Activated naive CD8-positive, alpha-beta T cell treated with anti-CD3 and anti-CD28 coated beads for 36 hours (primary cell): ENCODE measurements around the gene CPNE6. TPM values are rescaled to one million over a fixed set of nuclear protein-coding genes. Genes with fewer than 3 reads are reported as not detected.

Source experiments
- DNase-seq: peaks from one replicate; pipeline ENCODE4 v3.0.0; 2021
- H3K27ac Mint-ChIP-seq: one replicate; pipeline ENCODE4 v1.8.0; 2022; ENCODE audit warnings: mild to moderate bottlenecking, moderate library complexity, mixed read lengths
- H3K27me3 Mint-ChIP-seq: one replicate; pipeline ENCODE4 v1.8.0; 2022; ENCODE audit warnings: mild to moderate bottlenecking, mixed read lengths
- H3K36me3 Mint-ChIP-seq: one replicate; pipeline ENCODE4 v1.8.0; 2021; ENCODE audit warnings: mild to moderate bottlenecking, mixed read lengths
- H3K4me1 Mint-ChIP-seq: one replicate; pipeline ENCODE4 v1.8.0; 2021; ENCODE audit warnings: mixed read lengths
- H3K4me3 Mint-ChIP-seq: one replicate; pipeline ENCODE4 v1.8.0; 2022; ENCODE audit warnings: mild to moderate bottlenecking, moderate library complexity, mixed read lengths
- H3K9me3 Mint-ChIP-seq: one replicate; pipeline ENCODE4 v1.8.0; 2022; ENCODE audit warnings: mixed read lengths
- total RNA-seq, 2 experiments: library from RNA; stranded (reverse); gene quantifications; one replicate each; pipeline ENCODE4 v1.2.3, GENCODE V29; 2021

Gene CPNE6
- total RNA-seq, 2 experiments from 2014 or later = not detected

DNA sequence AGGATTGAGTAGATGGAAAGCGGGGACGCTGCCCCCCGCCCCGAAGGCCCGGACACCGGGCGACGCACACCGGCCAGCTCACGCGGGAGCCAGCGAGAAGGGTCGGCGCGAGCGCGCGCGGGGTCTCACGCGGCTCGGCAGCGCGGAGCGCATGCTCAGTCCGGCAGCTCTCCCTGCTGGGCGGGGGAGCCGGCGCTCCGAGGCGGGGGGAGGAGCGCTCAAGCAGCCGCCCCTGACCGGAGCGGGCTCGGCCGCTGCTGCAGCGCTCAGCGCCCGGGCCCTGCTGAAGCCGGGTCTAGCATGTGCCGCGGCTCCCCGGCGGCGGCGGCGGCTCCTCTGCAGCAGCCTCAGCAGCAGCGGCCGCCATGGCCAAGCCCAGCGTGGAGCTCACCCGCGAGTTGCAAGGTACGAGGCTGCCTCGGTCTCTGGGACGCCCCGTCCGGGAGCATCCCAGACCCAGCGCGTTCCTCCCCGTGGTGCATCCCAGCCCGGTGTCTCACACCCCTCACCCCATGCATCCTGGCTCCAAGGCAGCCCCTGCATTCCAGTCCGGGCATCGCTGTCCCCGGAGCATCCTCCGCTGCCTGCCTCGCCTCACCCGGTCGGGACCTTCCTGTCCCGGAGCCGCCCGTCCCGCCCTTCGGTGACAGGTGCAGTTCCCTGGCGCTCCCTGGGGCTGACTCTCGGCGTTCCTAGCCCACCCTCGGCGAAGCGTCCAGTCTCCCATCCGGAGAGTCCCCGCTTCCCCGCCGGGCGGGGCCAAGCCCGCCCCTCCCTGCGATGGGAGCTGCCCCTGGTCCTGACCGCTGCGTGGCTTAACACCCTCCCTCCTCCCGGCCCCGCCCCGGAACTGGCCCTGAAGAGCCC, 19.3 kb upstream of the CPNE6 start, which contains the start of gene CARMIL3:
CARMIL3 (plus strand) TSS at position 221 of the 867 bp plus-strand sequence; CDS start at position 366, 145 bp downstream.
- no peaks in the 10 kb centered on the region for H3K36me3 Mint-ChIP-seq
- H3K4me1 Mint-ChIP-seq = peaks cover 14% of the 10 kb centered on the region
- no peaks in the 10 kb centered on the region for H3K9me3 Mint-ChIP-seq
- H3K4me3 Mint-ChIP-seq = peak within 1 kb of the TSS; percentile 69
- H3K27ac Mint-ChIP-seq = no peak within 1 kb of the TSS
- H3K27me3 Mint-ChIP-seq = peaks cover 3% of the 10 kb centered on the region
- peak; percentile 72 for DNase-seq

GRCh38 chr14:24052656-24053547, 18.5 kb upstream of the CPNE6 start:
- peak overlapping the region; percentile 4 for H3K27ac Mint-ChIP-seq
- H3K4me1 Mint-ChIP-seq = peaks cover 14% of the 10 kb centered on the region
- H3K4me3 Mint-ChIP-seq = peak overlapping the region; percentile 57

DNA sequence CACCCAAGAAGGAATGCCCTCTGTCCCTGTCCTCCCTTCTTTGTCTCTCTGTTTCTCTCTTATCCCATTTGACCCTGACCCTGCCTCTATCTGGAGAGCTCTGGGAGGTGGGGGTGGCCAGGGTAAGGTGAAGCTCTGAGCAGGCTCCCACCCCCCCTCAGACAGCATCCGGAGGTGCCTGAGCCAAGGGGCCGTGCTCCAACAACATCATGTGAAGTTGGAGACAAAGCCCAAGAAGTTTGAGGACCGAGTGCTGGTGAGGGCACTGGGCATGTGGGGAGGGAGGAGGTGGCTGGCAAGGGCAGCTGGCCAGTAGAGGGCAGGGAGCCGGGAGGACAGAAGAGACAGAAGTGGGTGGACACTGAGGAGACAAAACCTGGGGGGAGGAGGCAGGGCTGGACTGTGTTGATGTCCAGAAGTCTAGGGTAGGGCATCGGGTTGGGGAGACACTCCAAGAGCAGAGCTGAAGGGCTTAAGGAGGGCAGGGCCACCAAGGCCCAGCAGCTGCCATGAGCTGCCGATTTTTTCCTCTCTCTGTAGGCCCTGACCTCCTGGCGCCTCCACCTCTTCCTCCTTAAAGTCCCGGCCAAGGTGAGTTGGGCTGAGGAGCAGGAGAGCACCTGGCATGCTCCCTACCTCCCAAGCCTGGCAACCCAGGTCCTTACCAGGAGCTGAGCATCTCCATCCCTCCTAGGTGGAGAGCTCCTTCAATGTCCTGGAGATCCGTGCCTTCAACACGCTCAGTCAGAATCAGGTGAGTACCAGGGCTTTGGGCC, 17.6 kb upstream of the CPNE6 start:
- H3K4me1 Mint-ChIP-seq = peaks cover 16% of the 10 kb centered on the region
- DNase-seq = no peak
- peaks cover 3% of the 10 kb centered on the region for H3K27me3 Mint-ChIP-seq
- no peaks in the 10 kb centered on the region for H3K9me3 Mint-ChIP-seq
- H3K27ac Mint-ChIP-seq = no peak overlapping the region
- H3K4me3 Mint-ChIP-seq = no peak overlapping the region
- no peaks in the 10 kb centered on the region for H3K36me3 Mint-ChIP-seq

More at GRCh38 chr14:24052656-24053547, 18.5 kb upstream of the CPNE6 start:
- Mint-ChIP-seq H3K36me3 (no peaks in the 10 kb centered on the region), H3K27me3 (peaks cover 3% of the 10 kb centered on the region), H3K9me3 (no peaks in the 10 kb centered on the region)
- DNase-seq = peak; percentile 73

DNA sequence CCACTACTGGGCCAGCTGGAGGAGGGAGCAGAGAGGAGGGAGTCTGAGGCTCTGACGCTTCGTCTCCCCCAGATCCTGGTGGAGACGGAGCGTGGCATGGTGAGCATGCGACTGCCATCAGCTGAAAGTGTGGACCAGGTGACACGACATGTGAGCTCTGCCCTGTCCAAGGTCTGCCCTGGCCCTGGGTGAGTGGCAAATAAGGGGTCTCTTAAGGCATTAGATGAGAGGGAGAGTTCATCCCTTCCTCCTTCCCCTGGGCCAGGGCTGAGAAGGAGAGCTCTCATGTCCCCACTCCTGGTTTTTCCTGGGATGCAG, 17.1 kb upstream of the CPNE6 start:
- Mint-ChIP-seq H3K27me3 (peaks cover 3% of the 10 kb centered on the region), H3K9me3 (no peaks in the 10 kb centered on the region), H3K4me1 (peaks cover 16% of the 10 kb centered on the region), H3K36me3 (no peaks in the 10 kb centered on the region), H3K27ac (no peak overlapping the region), H3K4me3 (no peak overlapping the region)
- DNase-seq = no peak

DNA sequence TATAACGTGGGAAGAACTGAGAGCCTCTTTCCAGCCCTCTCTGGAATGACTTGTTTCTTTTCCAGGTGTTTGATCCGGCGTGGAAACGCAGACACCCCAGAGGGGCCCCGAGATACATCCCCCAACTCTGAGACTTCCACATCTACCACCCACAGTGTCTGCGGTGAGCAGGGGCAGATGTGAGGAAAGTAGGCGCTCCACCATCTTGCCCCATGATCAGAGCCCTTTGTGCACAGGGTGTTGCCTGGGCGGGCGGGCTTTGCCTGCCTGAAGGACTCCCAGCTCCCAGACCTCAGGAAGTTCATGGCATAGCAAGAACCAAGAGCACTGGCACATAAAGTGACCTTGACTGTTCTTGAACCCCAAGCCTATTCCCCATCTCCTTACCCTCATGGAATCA, 16.7 kb upstream of the CPNE6 start:
- Mint-ChIP-seq H3K4me3 (no peak overlapping the region), H3K9me3 (no peaks in the 10 kb centered on the region), H3K36me3 (no peaks in the 10 kb centered on the region), H3K27me3 (peaks cover 3% of the 10 kb centered on the region), H3K4me1 (peaks cover 16% of the 10 kb centered on the region), H3K27ac (no peak overlapping the region)
- DNase-seq = no peak

DNA sequence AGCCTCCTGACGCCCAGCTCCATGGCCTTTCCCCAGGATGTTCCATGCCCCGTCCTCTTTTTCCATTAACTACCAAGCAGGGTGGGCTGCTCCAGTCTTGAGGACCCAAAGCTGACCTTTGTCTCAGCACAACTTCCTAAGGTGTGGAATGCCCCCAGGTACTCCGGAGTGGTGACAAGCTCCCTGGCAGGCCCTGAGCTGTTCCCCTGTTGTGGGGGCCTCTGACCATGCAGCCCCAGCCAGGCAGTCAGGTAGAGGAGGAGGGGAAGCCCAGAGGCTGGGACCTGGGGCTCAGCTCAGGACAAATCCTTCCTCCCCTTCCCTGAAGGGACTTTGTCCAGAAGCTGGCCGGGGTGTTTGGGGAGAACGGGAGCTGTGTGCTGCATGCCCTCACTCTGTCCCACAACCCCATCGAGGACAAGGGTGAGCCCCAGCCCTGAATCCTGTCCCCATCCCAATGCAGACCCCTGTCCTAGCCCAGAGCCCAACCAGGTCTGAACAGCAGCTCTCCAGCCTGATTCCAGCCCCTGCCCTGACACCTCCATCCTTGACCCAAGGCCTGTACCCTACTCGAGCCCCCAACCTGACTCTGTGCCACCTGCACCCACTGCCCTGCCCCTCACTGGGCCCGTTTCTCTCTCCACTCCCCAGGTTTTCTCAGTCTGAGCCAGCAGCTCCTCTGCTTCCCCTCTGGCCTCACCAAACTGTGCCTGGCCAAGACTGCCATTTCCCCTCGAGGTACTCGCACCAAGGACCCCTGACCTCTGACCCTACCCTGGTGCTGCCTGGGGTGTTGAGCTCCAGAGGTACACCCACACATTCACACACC, 15.2 kb upstream of the CPNE6 start:
- Mint-ChIP-seq H3K27me3 (peaks cover 3% of the 10 kb centered on the region), H3K4me1 (peaks cover 16% of the 10 kb centered on the region), H3K4me3 (no peak overlapping the region), H3K27ac (no peak overlapping the region), H3K9me3 (no peaks in the 10 kb centered on the region), H3K36me3 (no peaks in the 10 kb centered on the region)
- no peak for DNase-seq

GRCh38 chr14:24056800-24057184, 14.6 kb upstream of the CPNE6 start:
- peaks cover 3% of the 10 kb centered on the region for H3K27me3 Mint-ChIP-seq
- H3K9me3 Mint-ChIP-seq = no peaks in the 10 kb centered on the region
- no peak overlapping the region for H3K4me3 Mint-ChIP-seq
- H3K4me1 Mint-ChIP-seq = peaks cover 16% of the 10 kb centered on the region
- no peaks in the 10 kb centered on the region for H3K36me3 Mint-ChIP-seq
- no peak overlapping the region for H3K27ac Mint-ChIP-seq
- no peak for DNase-seq

DNA sequence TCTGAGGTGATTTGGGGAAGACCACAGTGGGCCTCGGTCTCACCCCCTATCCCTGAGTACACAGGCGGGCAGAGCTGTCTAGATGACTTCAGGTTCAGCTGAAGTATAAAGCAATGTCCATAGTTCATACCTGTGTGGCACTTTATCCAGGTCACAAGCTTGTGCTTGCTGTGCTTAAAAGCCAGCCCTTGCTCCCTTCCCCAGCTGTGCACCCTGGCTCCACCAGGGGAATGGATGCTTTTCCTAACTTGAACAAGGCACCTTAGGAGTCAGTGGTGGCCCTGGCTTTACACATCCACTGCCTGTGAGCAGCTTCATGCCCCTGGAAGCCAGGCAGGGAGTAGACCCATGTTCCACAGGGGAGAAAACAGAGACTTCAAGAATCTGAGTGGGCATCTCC, 14.1 kb upstream of the CPNE6 start:
- no peak overlapping the region for H3K27ac Mint-ChIP-seq

GRCh38 chr14:24057867-24058259, 13.5 kb upstream of the CPNE6 start:
- Mint-ChIP-seq H3K4me3 (no peak overlapping the region), H3K9me3 (no peaks in the 10 kb centered on the region), H3K4me1 (peaks cover 12% of the 10 kb centered on the region), H3K36me3 (no peaks in the 10 kb centered on the region), H3K27me3 (peaks cover 3% of the 10 kb centered on the region), H3K27ac (no peak overlapping the region)
- no peak for DNase-seq

More for the DNA sequence above, 14.1 kb upstream of the CPNE6 start:
- H3K9me3 Mint-ChIP-seq = no peaks in the 10 kb centered on the region
- DNase-seq = no peak
- no peaks in the 10 kb centered on the region for H3K36me3 Mint-ChIP-seq
- peaks cover 16% of the 10 kb centered on the region for H3K4me1 Mint-ChIP-seq
- peaks cover 3% of the 10 kb centered on the region for H3K27me3 Mint-ChIP-seq
- H3K4me3 Mint-ChIP-seq = no peak overlapping the region

DNA sequence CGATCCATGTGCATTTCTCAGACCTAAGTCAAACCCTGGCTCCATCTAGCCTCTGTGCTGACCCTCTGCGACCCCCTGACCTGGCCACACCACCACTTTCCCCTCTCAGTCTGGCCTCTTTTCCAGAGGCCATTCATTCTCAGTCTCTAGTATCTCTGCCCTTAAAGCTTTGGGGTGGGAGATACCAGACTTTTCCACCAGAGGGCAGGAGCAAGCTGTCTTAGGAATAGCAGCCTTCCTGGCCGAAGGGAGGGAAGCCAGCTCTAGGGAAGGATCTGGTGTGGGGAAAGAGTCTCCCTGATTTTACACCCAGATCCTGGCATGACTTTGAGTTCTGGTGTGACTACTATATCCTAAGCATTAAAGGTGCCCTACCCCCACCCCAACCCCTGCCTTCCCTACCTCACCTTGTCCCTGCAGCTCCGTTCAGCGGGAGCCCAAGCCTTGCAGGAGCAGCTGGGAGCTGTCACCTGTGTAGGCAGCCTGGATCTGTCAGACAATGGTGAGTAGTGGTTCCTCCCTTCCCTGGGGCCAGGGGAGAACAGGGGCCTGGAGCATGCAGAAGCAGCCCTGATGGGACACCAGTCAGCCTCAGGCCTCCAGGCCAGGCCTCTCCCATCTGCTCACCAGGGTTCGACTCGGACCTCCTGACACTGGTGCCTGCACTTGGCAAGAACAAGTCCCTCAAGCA, 13.0 kb upstream of the CPNE6 start:
- peaks cover 7% of the 10 kb centered on the region for H3K4me1 Mint-ChIP-seq
- H3K27me3 Mint-ChIP-seq = peaks cover 3% of the 10 kb centered on the region
- H3K4me3 Mint-ChIP-seq = no peak overlapping the region
- no peaks in the 10 kb centered on the region for H3K9me3 Mint-ChIP-seq
- H3K36me3 Mint-ChIP-seq = no peaks in the 10 kb centered on the region
- peak; percentile 31 for DNase-seq
- H3K27ac Mint-ChIP-seq = peak overlapping the region; percentile 52

DNA sequence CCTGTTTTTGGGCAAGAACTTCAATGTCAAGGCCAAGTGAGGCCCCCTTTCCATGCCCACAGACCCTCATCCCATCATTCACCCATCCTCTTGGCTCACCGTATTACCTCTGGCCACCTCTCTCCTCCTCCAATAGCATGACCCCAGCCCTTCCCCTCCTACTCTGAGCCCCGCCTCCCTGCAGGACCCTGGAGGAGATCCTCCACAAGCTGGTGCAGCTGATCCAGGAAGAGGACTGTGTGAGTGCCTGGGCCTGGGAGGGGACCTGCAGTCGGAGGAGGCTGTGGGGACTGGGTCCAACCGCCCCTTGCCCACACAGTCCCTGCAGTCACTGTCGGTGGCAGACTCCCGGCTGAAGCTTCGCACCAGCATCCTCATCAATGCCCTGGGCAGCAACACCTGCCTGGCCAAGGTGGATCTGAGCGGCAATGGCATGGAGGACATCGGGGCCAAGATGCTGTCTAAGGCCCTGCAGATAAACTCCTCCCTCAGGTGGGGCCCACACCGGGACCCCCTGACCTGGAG, 12.3 kb upstream of the CPNE6 start:
- no peak overlapping the region for H3K27ac Mint-ChIP-seq
- no peak overlapping the region for H3K4me3 Mint-ChIP-seq
- H3K4me1 Mint-ChIP-seq = peaks cover 2% of the 10 kb centered on the region
- DNase-seq = no peak
- H3K27me3 Mint-ChIP-seq = peaks cover 3% of the 10 kb centered on the region
- no peaks in the 10 kb centered on the region for H3K36me3 Mint-ChIP-seq
- H3K9me3 Mint-ChIP-seq = no peaks in the 10 kb centered on the region

GRCh38 chr14:24059841-24060388, 11.4 kb upstream of the CPNE6 start:
- Mint-ChIP-seq H3K9me3 (no peaks in the 10 kb centered on the region), H3K27me3 (peaks cover 3% of the 10 kb centered on the region), H3K36me3 (no peaks in the 10 kb centered on the region), H3K4me3 (no peak overlapping the region), H3K4me1 (peaks cover 2% of the 10 kb centered on the region), H3K27ac (no peak overlapping the region)
- no peak for DNase-seq

DNA sequence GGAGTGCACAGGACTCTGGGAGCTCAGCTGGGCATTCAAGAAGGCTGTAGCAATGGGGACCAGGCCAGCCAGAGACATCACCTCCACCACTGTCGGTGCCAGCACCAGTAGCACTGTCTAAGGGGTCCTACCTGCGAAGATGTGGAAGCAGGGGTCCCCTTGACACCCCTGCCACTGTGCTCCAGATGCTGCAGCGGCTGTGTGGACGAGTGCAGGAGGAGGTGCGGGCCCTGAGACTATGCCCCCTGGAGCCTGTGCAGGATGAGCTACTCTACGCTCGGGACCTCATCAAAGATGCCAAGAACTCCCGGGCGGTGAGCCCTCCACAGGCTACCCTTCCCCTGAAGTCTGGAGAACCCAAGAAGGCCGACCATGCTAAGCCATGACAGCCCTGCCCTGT, 10.9 kb upstream of the CPNE6 start:
- H3K4me3 Mint-ChIP-seq = no peak overlapping the region
- no peak for DNase-seq
- peaks cover 3% of the 10 kb centered on the region for H3K27me3 Mint-ChIP-seq
- H3K9me3 Mint-ChIP-seq = no peaks in the 10 kb centered on the region
- no peaks in the 10 kb centered on the region for H3K36me3 Mint-ChIP-seq
- H3K4me1 Mint-ChIP-seq = peaks cover 2% of the 10 kb centered on the region
- H3K27ac Mint-ChIP-seq = no peak overlapping the region
